NCI-H187 treated with DMSO at 0.1 percent for 48 hours (cell line): Measurements from ENCODE around the gene UNC50.

ENCODE experiments used
- DNase-seq: peaks from one replicate; lab custom pipeline; 2025; lab: John Stamatoyannopoulos, UW

The UNC50 gene

DNA sequence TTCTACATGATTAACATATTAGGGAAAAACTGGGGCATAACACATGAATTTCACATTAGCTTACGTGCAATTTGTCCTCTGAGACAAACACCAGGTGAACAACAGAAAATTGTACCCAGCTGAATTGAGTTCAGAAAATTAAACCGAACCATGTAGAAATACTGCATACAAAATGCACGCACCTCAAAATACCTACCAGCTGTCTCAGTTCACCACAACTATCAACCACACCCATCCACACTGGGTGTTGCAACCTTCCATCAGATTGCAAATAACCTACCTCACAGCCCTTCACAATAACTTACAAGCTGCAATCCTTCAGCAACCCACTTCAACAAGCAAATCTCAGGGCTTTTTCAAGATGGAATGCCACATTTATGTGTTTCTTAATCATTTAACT, 55.9 kb downstream of the UNC50 start:
- DNase-seq, result no peak

DNA sequence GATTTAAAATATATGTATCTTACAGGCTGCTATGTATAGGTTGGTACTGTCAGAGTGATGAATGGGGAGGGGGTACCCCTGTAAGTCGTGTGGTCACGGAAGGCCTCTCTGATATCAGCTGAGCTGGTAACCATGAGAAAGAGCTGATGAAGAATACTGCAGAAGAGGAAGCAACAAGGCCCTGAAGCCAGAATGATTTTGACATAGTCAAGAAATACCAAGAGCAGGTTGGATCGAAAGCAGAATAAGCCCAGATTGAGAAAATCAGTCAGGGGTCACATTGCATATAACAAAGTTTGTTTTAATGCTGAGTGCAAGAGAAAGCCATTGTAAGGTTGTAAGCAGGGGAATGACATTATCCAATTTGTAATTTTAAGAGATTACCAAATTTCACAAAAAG, 57.3 kb downstream of the UNC50 start:
- DNase-seq, result no peak
